Vagina (tissue), 2 donors: ENCODE results near the gene PRR20B.
"Not testable (repeated sequence)": the region's sequence is repeated elsewhere in the genome, so short reads cannot be mapped to it uniquely, and the experiment has no call there.

Experiments
- CTCF ChIP-seq, 3 experiments: fragments of 450-650 bp in 2 of 3; fragments of 200-600 bp in 1 of 3; sonication (generic) in 1 of 3; IDR thresholded peaks; one replicate each; pipeline ENCODE4 v1.5.1; 2017 to 2019; ENCODE audit warnings: antibody characterized with exemption in 3 of 3, mild to moderate bottlenecking in 2 of 3, moderate library complexity in 2 of 3
- POLR2A ChIP-seq, 2 donors: fragments of 450-650 bp; IDR thresholded peaks; one replicate each; pipeline ENCODE4 v1.6.1; 2017; ENCODE audit warnings: antibody characterized with exemption in 2 of 2, mild to moderate bottlenecking in 2 of 2, moderate library complexity in 2 of 2

- TF ChIP-seq POLR2A, CTCF (IDR thresholded peaks at IDR 0.05): not testable (repeated sequence)
Measured at GRCh38 chr13:57139781-57140180, 7.5 kb upstream of the PRR20B start.
